Measurements from ENCODE around the gene ALDH3B1.
"Not testable (repeated sequence)": the region's sequence is repeated elsewhere in the genome, so short reads cannot be mapped to it uniquely, and the experiment has no call there.

GRCh38 chr11:67965830-67966348 is 44.2 kb upstream of the ALDH3B1 start:
- not testable (repeated sequence) for TF ChIP-seq CTCF (conservative IDR thresholded peaks at IDR 0.05; ENCODE audit: low read depth, low read length); EZH2 (IDR thresholded peaks at IDR 0.05; ENCODE audit: low read length, unreplicated experiment)

All from PC-3 (cell line).